ENCODE measurements around the gene ITPR3.
"Not testable (repeated sequence)": the region's sequence is repeated elsewhere in the genome, so short reads cannot be mapped to it uniquely, and the experiment has no call there.

The ITPR3 gene

GRCh38 chr6:33610779-33611732, 10.1 kb upstream of the ITPR3 start:
- DNase-seq (ENCODE audit: low read depth in 2 of 3, low spot score in 2 of 3): no peak

- no peak for DNase-seq (ENCODE audit: low read depth in 2 of 3, low spot score in 2 of 3)
Measured at GRCh38 chr6:33613146-33613794, 7.9 kb upstream of the ITPR3 start.

GRCh38 chr6:33613795-33614168, 7.3 kb upstream of the ITPR3 start:
- no peak for DNase-seq (ENCODE audit: low read depth in 2 of 3, low spot score in 2 of 3)

GRCh38 chr6:33616113-33616512, 5.0 kb upstream of the ITPR3 start:
- DNase-seq (ENCODE audit: low read depth in 2 of 3, low spot score in 2 of 3): no peak

- no peak for DNase-seq (ENCODE audit: low read depth in 2 of 3, low spot score in 2 of 3)
Measured at GRCh38 chr6:33616913-33617312, 4.2 kb upstream of the ITPR3 start.

- no peak for DNase-seq (ENCODE audit: low read depth in 2 of 3, low spot score in 2 of 3)
Measured at GRCh38 chr6:33619166-33619840, 1.8 kb upstream of the ITPR3 start.

- no peak for DNase-seq (ENCODE audit: low read depth in 2 of 3, low spot score in 2 of 3)
Measured at GRCh38 chr6:33620158-33620855, 815 bp upstream of the ITPR3 start.

GRCh38 chr6:33621711-33622388, 728 bp downstream of the ITPR3 start:
- peak in 1 of 3 experiments; percentile 18 for DNase-seq (ENCODE audit: low read depth in 2 of 3, low spot score in 2 of 3)

- DNase-seq (ENCODE audit: low read depth in 2 of 3, low spot score in 2 of 3): no peak
Measured at GRCh38 chr6:33622456-33623431, 1.6 kb downstream of the ITPR3 start.

GRCh38 chr6:33623895-33624381, 2.8 kb downstream of the ITPR3 start:
- DNase-seq (ENCODE audit: low read depth in 2 of 3, low spot score in 2 of 3): no peak

- no peak for DNase-seq (ENCODE audit: low read depth in 2 of 3, low spot score in 2 of 3)
Measured at GRCh38 chr6:33624856-33625255, 3.7 kb downstream of the ITPR3 start.

- no peak for DNase-seq (ENCODE audit: low read depth in 2 of 3, low spot score in 2 of 3)
Measured at GRCh38 chr6:33627876-33628275, 6.8 kb downstream of the ITPR3 start.

GRCh38 chr6:33628401-33628964, 7.4 kb downstream of the ITPR3 start:
- DNase-seq (ENCODE audit: low read depth in 2 of 3, low spot score in 2 of 3): no peak

- no peak for DNase-seq (ENCODE audit: low read depth in 2 of 3, low spot score in 2 of 3)
Measured at GRCh38 chr6:33630014-33630413, 8.9 kb downstream of the ITPR3 start.

- not testable (repeated sequence) for DNase-seq (ENCODE audit: low read depth in 2 of 3, low spot score in 2 of 3)
Measured at GRCh38 chr6:33631521-33631920, 10.4 kb downstream of the ITPR3 start.

- no peak for DNase-seq (ENCODE audit: low read depth in 2 of 3, low spot score in 2 of 3)
Measured at GRCh38 chr6:33631971-33632557, 10.9 kb downstream of the ITPR3 start.

GRCh38 chr6:33632558-33633039, 11.5 kb downstream of the ITPR3 start:
- DNase-seq (ENCODE audit: low read depth in 2 of 3, low spot score in 2 of 3): peak in 1 of 3 experiments; percentile 33

GRCh38 chr6:33633084-33633461, 12.0 kb downstream of the ITPR3 start:
- no peak for DNase-seq (ENCODE audit: low read depth in 2 of 3, low spot score in 2 of 3)
